ENCODE results near the gene STK10. TPM values are rescaled to one million over a fixed set of nuclear protein-coding genes. Genes with fewer than 3 reads are reported as not detected.
A peak's percentile ranks its signal among the peaks of the same experiment; 100 is the strongest.

Gene STK10
- polyA plus RNA-seq, 3 donors, result 21.5 to 180 (median 47.4) TPM

- H3K79me2 ChIP-seq (ENCODE audit: insufficient read depth, low read length), result peaks cover 100% of the 10 kb centered on the region
- H3K9me3 Mint-ChIP-seq, result no peaks in the 10 kb centered on the region
- DNase-seq, result peak; percentile 88 to 95 (median 91)
These were observed 14.4 kb downstream of the STK10 start for GRCh38 chr5:172173564-172174153.

More at GRCh38 chr5:172173564-172174153, 14.4 kb downstream of the STK10 start:
- TF ChIP-seq CTCF (IDR thresholded peaks at IDR 0.05), result no peak
- peak overlapping the region; percentile 87 to 92 for H3K4me3 Mint-ChIP-seq
- Histone ChIP-seq H3K27me3 (ENCODE audit: control insufficient read depth in 2 of 2, insufficient read depth in 2 of 2, low read length in 2 of 2) (no peaks in the 10 kb centered on the region), H4K20me1 (ENCODE audit: insufficient read depth, low read length) (peaks cover 100% of the 10 kb centered on the region), H3K4me3 (replicated peaks in 1 of 3; ENCODE audit: low read depth in 2 of 3, low read length in 3 of 3) (peak overlapping the region in 2 of 3 experiments; percentile 43 to 88), H2AFZ (ENCODE audit: insufficient read depth, low read depth, low read length, poor library complexity, severe bottlenecking) (no peak overlapping the region), H3K4me2 (replicated peaks; ENCODE audit: extremely low read depth, low read length, poor library complexity, severe bottlenecking) (peak overlapping the region; percentile 86), H3K36me3 (replicated peaks in 1 of 2; ENCODE audit: control insufficient read depth in 1 of 2, insufficient read depth in 2 of 2, low read length in 2 of 2) (peaks cover 21 to 37% of the 10 kb centered on the region in 2 donors), H3K27ac (ENCODE audit: low read depth in 1 of 2, low read length in 2 of 2) (peak overlapping the region; percentile 92 to 93), H3K9ac (ENCODE audit: insufficient read depth, low read length, poor library complexity, severe bottlenecking) (peak overlapping the region; percentile 71), H3K9me3 (replicated peaks in 1 of 2; ENCODE audit: control insufficient read depth in 1 of 2, insufficient read depth in 1 of 2, low read length in 2 of 2) (no peaks in the 10 kb centered on the region), H3K4me1 (ENCODE audit: control insufficient read depth in 1 of 2, insufficient read depth in 2 of 2, low read length in 2 of 2) (peaks cover 69 to 89% of the 10 kb centered on the region in 2 donors)
- H3K27ac Mint-ChIP-seq, result peak overlapping the region; percentile 96 to 98 (median 98)
- peaks cover 0 to 7% (median 0%) of the 10 kb centered on the region in 3 donors for H3K27me3 Mint-ChIP-seq (ENCODE audit: low read depth in 3 of 3)
- H3K4me1 Mint-ChIP-seq, result peaks cover 90% of the 10 kb centered on the region
- intact Hi-C loops (cut with micrococcal nuclease), result loop anchor here in 1 of 2 donors (2.0 kb wide), 2 partner anchors 15 to 41 kb away; partner anchors contain the start of gene STK10
- peaks cover 62 to 70% of the 10 kb centered on the region in 2 donors for H3K36me3 Mint-ChIP-seq
- WGBS (ENCODE audit: insufficient coverage), result 22% methylated on average over 4 of the region's 12 CpGs
